K562 (cell line): ENCODE results near the gene ADORA2A.

Experiments
- DPF2 ChIP-seq: fragments of 450-650 bp; IDR thresholded peaks from 2 replicates; pipeline ENCODE4 v1.6.1; 2016
- EGR1 ChIP-seq: fragments of 450-650 bp; conservative IDR thresholded peaks from 2 replicates; pipeline ENCODE4 v1.6.1; 2017; ENCODE audit warnings: mild to moderate bottlenecking
- FOXJ2 ChIP-seq: fragments of 200-800 bp; sonication (Bioruptor generic); IDR thresholded peaks from 2 replicates; pipeline ENCODE4 v1.6.1; 2016; ENCODE audit warnings: missing genetic modification characterization, missing compliant biosample characterization
- GABPB1 ChIP-seq: sonication (generic); formaldehyde crosslinking; IDR thresholded peaks from 2 replicates; pipeline ENCODE4 v1.8.0; 2022; ENCODE audit warnings: mild to moderate bottlenecking, missing genetic modification reagents
- POLR2AphosphoS5 ChIP-seq: IDR thresholded peaks from 2 replicates; pipeline ENCODE4 v1.6.1; 2011; ENCODE audit warnings: mild to moderate bottlenecking, low read depth, low read length, moderate library complexity; ENCODE audit not compliant: control insufficient read depth, insufficient read depth
- SIRT6 ChIP-seq: IDR thresholded peaks from one replicate; pipeline ENCODE4 v1.6.1; 2012; ENCODE audit warnings: low read depth, mild to moderate bottlenecking, control low read depth, inconsistent platforms, low read length, moderate library complexity
- TOE1 ChIP-seq, 2 experiments: fragments of 450-650 bp in 1 of 2; sonication (generic) in 1 of 2; formaldehyde crosslinking in 1 of 2; IDR thresholded peaks; 2 replicates each; pipeline versions ENCODE4 v1.7.1 to v1.8.0; 2016 to 2022; ENCODE audit warnings: borderline replicate concordance in 2 of 2, mild to moderate bottlenecking in 2 of 2, antibody characterized with exemption in 1 of 2, inconsistent platforms in 1 of 2, low read depth in 1 of 2, missing genetic modification reagents in 1 of 2, moderate library complexity in 1 of 2
- YY1 ChIP-seq, 3 experiments: IDR thresholded peaks; 2 replicates each; pipeline ENCODE4 v1.6.1; 2011; ENCODE audit warnings: low read length in 2 of 3, mild to moderate bottlenecking in 2 of 3, moderate library complexity in 2 of 3, borderline replicate concordance in 1 of 3, control low read depth in 1 of 3, low read depth in 1 of 3; ENCODE audit not compliant: insufficient read depth in 3 of 3, insufficient replicate concordance in 2 of 3, control insufficient read depth in 1 of 3, insufficient read length in 1 of 3; ENCODE audit errors: extremely low read depth in 1 of 3
- ZNF589 ChIP-seq: fragments of 200-800 bp; sonication (Bioruptor generic); IDR thresholded peaks from 2 replicates; pipeline ENCODE4 v1.6.1; 2016; ENCODE audit warnings: low read depth, missing genetic modification characterization, missing compliant biosample characterization
- ZNF639 ChIP-seq, 2 experiments: fragments of 200-800 bp in 1 of 2; sonication (Bioruptor generic) in 1 of 2; sonication (generic) in 1 of 2; formaldehyde crosslinking in 1 of 2; IDR thresholded peaks in 1 of 2; conservative IDR thresholded peaks in 1 of 2; 2 replicates each; pipeline versions ENCODE4 v1.5.0 to v1.6.1; 2016 to 2020; ENCODE audit warnings: missing compliant biosample characterization in 1 of 2, missing genetic modification characterization in 1 of 2, missing genetic modification reagents in 1 of 2
- TF ChIP-seq, protein P1 (sequence below): fragments of 250-450 bp; sonication (Bioruptor Pico); IDR thresholded peaks from 2 replicates; pipeline ENCODE4 v1.4.0; 2020; ENCODE audit warnings: mild to moderate bottlenecking, moderate library complexity

DNA sequence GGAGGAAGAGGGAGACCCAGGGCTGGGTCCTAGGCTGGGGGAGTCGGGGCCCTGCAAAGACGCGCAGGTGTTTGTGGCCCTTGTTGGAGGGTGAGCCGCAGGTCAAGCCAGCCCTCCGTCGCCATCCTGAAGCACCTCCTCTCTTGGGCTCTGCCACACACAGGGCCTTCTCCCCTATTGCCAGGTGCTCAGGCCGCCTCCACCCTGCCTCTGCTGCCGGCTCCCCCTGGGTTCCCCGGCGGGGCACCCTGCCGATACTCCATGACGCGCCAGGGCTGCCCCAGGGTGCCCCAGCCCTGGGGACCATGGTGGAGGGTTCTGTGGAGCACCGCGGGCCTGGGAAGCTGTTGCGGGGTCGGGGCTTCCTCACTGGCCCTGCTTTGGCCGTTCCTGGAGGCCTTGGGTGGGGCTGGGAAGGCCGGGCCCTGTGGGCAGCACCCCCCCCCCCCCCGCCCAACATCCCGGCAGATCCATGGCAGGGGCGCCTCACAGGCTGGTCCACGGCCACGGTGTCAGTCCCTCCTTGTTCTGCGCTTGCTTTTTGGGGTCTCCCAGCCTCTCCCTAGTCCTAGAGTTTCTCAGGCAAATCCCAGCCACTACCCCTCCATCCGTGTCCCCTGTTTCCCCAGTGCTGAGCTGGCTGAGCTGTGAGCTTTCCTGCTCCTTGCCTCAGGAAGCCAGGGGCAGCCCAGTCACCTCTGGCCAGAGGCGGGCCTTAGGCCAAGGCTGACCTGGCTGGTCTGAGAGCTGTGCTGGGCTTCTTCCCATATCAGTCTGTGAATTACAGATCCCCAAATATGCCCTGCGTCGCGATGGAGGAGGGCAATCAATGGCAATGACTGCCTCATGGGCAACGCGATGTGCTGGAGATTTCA lies 2.3 kb upstream of the ADORA2A start:
- TF ChIP-seq DPF2 (no peak), FOXJ2 (tag) (no peak), GABPB1 (no peak), YY1 (IDR thresholded peaks at IDR 0.05; ENCODE audit: borderline replicate concordance in 1 of 3, control insufficient read depth in 1 of 3, extremely low read depth in 1 of 3, insufficient read depth in 3 of 3, insufficient read length in 1 of 3, insufficient replicate concordance in 2 of 3, low read depth in 1 of 3, low read length in 2 of 3) (no peak), ZNF589 (no peak), SIRT6 (no peak), TOE1 (IDR thresholded peaks at IDR 0.05; ENCODE audit: borderline replicate concordance) (no peak), TOE1 (CRISPR knock-in tag; IDR thresholded peaks at IDR 0.05; ENCODE audit: borderline replicate concordance, low read depth) (no peak), EGR1 (no peak), POLR2AphosphoS5 (no peak), ZNF639 (CRISPR knock-in tag; conservative IDR thresholded peaks at IDR 0.05 in 1 of 2, IDR thresholded peaks at IDR 0.05 in 1 of 2) (no peak)
- TF ChIP-seq, protein P1, sequence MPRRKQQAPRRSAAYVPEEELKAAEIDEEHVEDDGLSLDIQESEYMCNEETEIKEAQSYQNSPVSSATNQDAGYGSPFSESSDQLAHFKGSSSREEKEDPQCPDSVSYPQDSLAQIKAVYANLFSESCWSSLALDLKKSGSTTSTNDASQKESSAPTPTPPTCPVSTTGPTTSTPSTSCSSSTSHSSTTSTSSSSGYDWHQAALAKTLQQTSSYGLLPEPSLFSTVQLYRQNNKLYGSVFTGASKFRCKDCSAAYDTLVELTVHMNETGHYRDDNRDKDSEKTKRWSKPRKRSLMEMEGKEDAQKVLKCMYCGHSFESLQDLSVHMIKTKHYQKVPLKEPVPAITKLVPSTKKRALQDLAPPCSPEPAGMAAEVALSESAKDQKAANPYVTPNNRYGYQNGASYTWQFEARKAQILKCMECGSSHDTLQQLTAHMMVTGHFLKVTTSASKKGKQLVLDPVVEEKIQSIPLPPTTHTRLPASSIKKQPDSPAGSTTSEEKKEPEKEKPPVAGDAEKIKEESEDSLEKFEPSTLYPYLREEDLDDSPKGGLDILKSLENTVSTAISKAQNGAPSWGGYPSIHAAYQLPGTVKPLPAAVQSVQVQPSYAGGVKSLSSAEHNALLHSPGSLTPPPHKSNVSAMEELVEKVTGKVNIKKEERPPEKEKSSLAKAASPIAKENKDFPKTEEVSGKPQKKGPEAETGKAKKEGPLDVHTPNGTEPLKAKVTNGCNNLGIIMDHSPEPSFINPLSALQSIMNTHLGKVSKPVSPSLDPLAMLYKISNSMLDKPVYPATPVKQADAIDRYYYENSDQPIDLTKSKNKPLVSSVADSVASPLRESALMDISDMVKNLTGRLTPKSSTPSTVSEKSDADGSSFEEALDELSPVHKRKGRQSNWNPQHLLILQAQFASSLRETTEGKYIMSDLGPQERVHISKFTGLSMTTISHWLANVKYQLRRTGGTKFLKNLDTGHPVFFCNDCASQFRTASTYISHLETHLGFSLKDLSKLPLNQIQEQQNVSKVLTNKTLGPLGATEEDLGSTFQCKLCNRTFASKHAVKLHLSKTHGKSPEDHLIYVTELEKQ (CRISPR knock-in tag), result no peak
